HEK293T (cell line): Measurements from ENCODE around the gene ZDHHC17.

ENCODE experiments used
- BHLHE40 ChIP-seq: fragments of 450-650 bp; IDR thresholded peaks from 2 replicates; pipeline ENCODE4 v1.6.1; 2016; ENCODE audit warnings: mild to moderate bottlenecking, moderate library complexity, borderline replicate concordance
- ELF4 ChIP-seq: fragments of 450-650 bp; IDR thresholded peaks from 2 replicates; pipeline ENCODE4 v1.6.1; 2017; ENCODE audit warnings: antibody characterized with exemption
- FOXA1 ChIP-seq: fragments of 450-650 bp; IDR thresholded peaks from 2 replicates; pipeline ENCODE4 v1.6.1; 2016; ENCODE audit warnings: mild to moderate bottlenecking
- FOXK2 ChIP-seq: fragments of 450-650 bp; IDR thresholded peaks from 2 replicates; pipeline ENCODE4 v1.6.1; 2016; ENCODE audit warnings: mild to moderate bottlenecking
- FOXM1 ChIP-seq: fragments of 450-650 bp; IDR thresholded peaks from 2 replicates; pipeline ENCODE4 v1.6.1; 2017; ENCODE audit warnings: mild to moderate bottlenecking, borderline replicate concordance
- L3MBTL2 ChIP-seq: fragments of 450-650 bp; conservative IDR thresholded peaks from 2 replicates; pipeline ENCODE4 v1.6.1; 2016; ENCODE audit warnings: mild to moderate bottlenecking
- LEF1 ChIP-seq: fragments of 450-650 bp; IDR thresholded peaks from 2 replicates; pipeline ENCODE4 v1.6.1; 2017; ENCODE audit warnings: mild to moderate bottlenecking, borderline replicate concordance
- NFRKB ChIP-seq: fragments of 450-650 bp; IDR thresholded peaks from 2 replicates; pipeline ENCODE4 v1.6.1; 2016; ENCODE audit warnings: mild to moderate bottlenecking, moderate library complexity
- PKNOX1 ChIP-seq: fragments of 450-650 bp; IDR thresholded peaks from 2 replicates; pipeline ENCODE4 v1.6.1; 2016
- SUZ12 ChIP-seq: fragments of 450-650 bp; IDR thresholded peaks from 2 replicates; pipeline ENCODE4 v1.6.1; 2016; ENCODE audit warnings: mild to moderate bottlenecking
- ZNF384 ChIP-seq: fragments of 450-650 bp; IDR thresholded peaks from 2 replicates; pipeline ENCODE4 v1.6.1; 2016

- TF ChIP-seq LEF1, result no peak
- TF ChIP-seq FOXK2, result no peak
- TF ChIP-seq PKNOX1, result no peak
- TF ChIP-seq NFRKB, result no peak
- TF ChIP-seq SUZ12, result no peak
- no peak for TF ChIP-seq L3MBTL2
- no peak for TF ChIP-seq ZNF384
- no peak for TF ChIP-seq BHLHE40
- no peak for TF ChIP-seq FOXM1
- TF ChIP-seq ELF4, result no peak
- TF ChIP-seq FOXA1, result no peak
Measured at GRCh38 chr12:76719171-76720041, 44.5 kb upstream of the ZDHHC17 start.
